GM23338 (cell line): ENCODE measurements around the gene RNF175. TPM values are rescaled to one million over a fixed set of nuclear protein-coding genes. Genes with fewer than 3 reads are reported as not detected.
A peak's percentile ranks its signal among the peaks of the same experiment; 100 is the strongest.

Experiments
- ATAC-seq: fragments of 200-7000 bp; cut with Tn5 transposase; 3 replicates; pipeline ENCODE4 v1.9.1; 2020
- DNase-seq: peaks from one replicate; pipeline ENCODE4 v3.0.0-alpha.2; 2015; ENCODE audit warnings: low spot score
- H2AFZ ChIP-seq: fragments of 200-600 bp; sonication (generic); 2 replicates; pipeline ENCODE4 v1.8.0; 2016; ENCODE audit warnings: antibody characterized with exemption, mild to moderate bottlenecking, moderate library complexity
- H3F3A ChIP-seq: fragments of 200-600 bp; sonication (generic); replicated peaks from 2 replicates; pipeline ENCODE4 v1.8.0; 2017; ENCODE audit warnings: antibody characterized with exemption, mixed run types, low read depth
- H3K27ac ChIP-seq: fragments of 200-600 bp; sonication (generic); 2 replicates; pipeline ENCODE4 v1.6.1; 2016; ENCODE audit warnings: low read depth
- H3K27me3 ChIP-seq: fragments of 200-600 bp; sonication (generic); 2 replicates; pipeline ENCODE4 v1.8.0; 2016; ENCODE audit warnings: mild to moderate bottlenecking, mixed run types, moderate library complexity; ENCODE audit not compliant: insufficient read depth
- H3K36me3 ChIP-seq: fragments of 200-600 bp; sonication (generic); 2 replicates; pipeline ENCODE4 v1.8.0; 2016; ENCODE audit warnings: mild to moderate bottlenecking; ENCODE audit not compliant: insufficient read depth
- H3K4me1 ChIP-seq: fragments of 200-600 bp; sonication (generic); 2 replicates; pipeline ENCODE4 v1.8.0; 2016; ENCODE audit warnings: mild to moderate bottlenecking, moderate library complexity; ENCODE audit not compliant: insufficient read depth
- H3K4me2 ChIP-seq: fragments of 200-600 bp; sonication (generic); 2 replicates; pipeline ENCODE4 v1.7.1; 2017; ENCODE audit warnings: mixed run types
- H3K4me3 ChIP-seq: fragments of 200-600 bp; sonication (generic); 2 replicates; pipeline ENCODE4 v1.6.1; 2016; ENCODE audit warnings: mixed run types
- H3K79me2 ChIP-seq: fragments of 200-600 bp; sonication (generic); replicated peaks from 2 replicates; pipeline ENCODE4 v1.8.0; 2017; ENCODE audit warnings: mild to moderate bottlenecking; ENCODE audit not compliant: insufficient read depth
- H3K9me2 ChIP-seq: fragments of 200-600 bp; sonication (generic); 2 replicates; pipeline ENCODE4 v1.8.0; 2017; ENCODE audit not compliant: insufficient read depth
- H4K20me1 ChIP-seq: fragments of 200-600 bp; sonication (generic); replicated peaks from 2 replicates; pipeline ENCODE4 v1.8.0; 2017; ENCODE audit warnings: mild to moderate bottlenecking; ENCODE audit not compliant: insufficient read depth
- H3K27ac Mint-ChIP-seq: 2 replicates; pipeline ENCODE4 v1.8.0; 2020; ENCODE audit warnings: inconsistent platforms, mild to moderate bottlenecking, moderate library complexity, mixed read lengths
- H3K27me3 Mint-ChIP-seq: 3 replicates; pipeline ENCODE4 v1.8.0; 2022; ENCODE audit warnings: low read depth, mild to moderate bottlenecking, moderate library complexity, mixed read lengths, inconsistent platforms; ENCODE audit not compliant: insufficient read depth, poor library complexity
- H3K36me3 Mint-ChIP-seq: 3 replicates; pipeline ENCODE4 v1.8.0; 2021; ENCODE audit warnings: low read depth, mild to moderate bottlenecking, inconsistent platforms, moderate library complexity, mixed read lengths
- H3K4me1 Mint-ChIP-seq: 3 replicates; pipeline ENCODE4 v1.8.0; 2020; ENCODE audit warnings: mild to moderate bottlenecking, inconsistent platforms, mixed read lengths
- H3K4me3 Mint-ChIP-seq: 3 replicates; pipeline ENCODE4 v1.8.0; 2021; ENCODE audit warnings: moderate library complexity, mild to moderate bottlenecking, inconsistent platforms, mixed read lengths
- H3K9me3 Mint-ChIP-seq: 3 replicates; pipeline ENCODE4 v1.8.0; 2020; ENCODE audit warnings: moderate library complexity, mild to moderate bottlenecking, inconsistent platforms, mixed read lengths
- ZNF462 ChIP-seq: fragments of 250-450 bp; sonication (Bioruptor Pico); IDR thresholded peaks from 2 replicates; pipeline ENCODE4 v1.5.0; 2020; ENCODE audit warnings: mild to moderate bottlenecking, moderate library complexity
- polyA plus RNA-seq: library from polyadenylated mRNA; unstranded; fragments of >200 nt; fragmentation: Nextera tagmentation; extraction: Ambion mirVana; gene quantifications from 2 replicates; pipeline ENCODE4 v1.2.1, GENCODE V29; 2016
- total RNA-seq: library from RNA; depleted of rRNA; stranded (reverse); fragments of >200 nt; shearing (Covaris generic); gene quantifications from 2 replicates; pipeline ENCODE4 v1.2.3, GENCODE V29; 2014
- TF ChIP-seq, protein P1 (sequence below), 2 experiments: fragments of 200-600 bp in 1 of 2; sonication (generic) in 1 of 2; conservative IDR thresholded peaks; 2 replicates each; pipeline versions ENCODE4 v1.5.1 to v1.6.1; 2016 to 2017; ENCODE audit warnings: antibody characterized with exemption in 2 of 2, low read depth in 2 of 2, mild to moderate bottlenecking in 2 of 2, moderate library complexity in 1 of 2

RNF175 gene
- total and polyA plus RNA-seq, 2 experiments from 2014 or later: 4.7 to 4.8 TPM

DNA sequence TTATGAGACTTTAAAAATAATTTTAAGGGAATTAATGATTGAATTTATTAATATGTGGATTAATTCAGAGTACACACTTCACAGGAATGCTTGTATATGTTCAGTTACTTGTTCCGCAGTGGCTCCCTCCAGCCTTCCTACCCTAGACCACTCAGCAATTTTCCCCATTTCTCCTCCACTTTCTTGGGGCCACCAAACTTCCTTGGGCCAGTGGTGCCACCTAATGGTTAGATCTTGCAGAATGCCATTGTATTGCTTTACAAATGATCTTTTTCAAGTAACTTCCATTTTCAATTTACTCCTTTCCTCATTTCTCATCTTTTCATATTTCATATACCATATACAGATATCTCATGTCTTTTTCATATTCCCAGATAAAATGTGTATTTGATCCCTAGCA lies 3.6 kb upstream of the RNF175 start:
- Histone ChIP-seq H3K9me2 (0 out of 2 replicates have a peak, but pooled peaks cover 4% of the 10 kb centered on the region), H3F3A (no peaks in the 10 kb centered on the region), H3K4me2 (0 out of 2 replicates have a peak overlapping the region, but pooled peaks have one; percentile 32), H2AFZ (no peak overlapping the region), H3K27me3 (peaks cover 9% of the 10 kb centered on the region; the same call in 1 of the 2 replicates), H3K27ac (peak overlapping the region; percentile 30; the same call in 1 of the 2 replicates), H4K20me1 (no peaks in the 10 kb centered on the region), H3K36me3 (no peaks in the 10 kb centered on the region), H3K4me3 (no peak overlapping the region), H3K79me2 (no peaks in the 10 kb centered on the region; the same call in 1 of the 2 replicates), H3K4me1 (peaks cover 36% of the 10 kb centered on the region)
- Mint-ChIP-seq H3K36me3 (no peaks in the 10 kb centered on the region), H3K27ac (peak overlapping the region; percentile 89), H3K9me3 (no peaks in the 10 kb centered on the region; the same call in 2 of the 3 replicates), H3K27me3 (peaks cover 13% of the 10 kb centered on the region), H3K4me1 (peaks cover 32% of the 10 kb centered on the region), H3K4me3 (no peak overlapping the region; the same call in 2 of the 3 replicates)
- DNase-seq: peak; percentile 79
- TF ChIP-seq, protein P1, sequence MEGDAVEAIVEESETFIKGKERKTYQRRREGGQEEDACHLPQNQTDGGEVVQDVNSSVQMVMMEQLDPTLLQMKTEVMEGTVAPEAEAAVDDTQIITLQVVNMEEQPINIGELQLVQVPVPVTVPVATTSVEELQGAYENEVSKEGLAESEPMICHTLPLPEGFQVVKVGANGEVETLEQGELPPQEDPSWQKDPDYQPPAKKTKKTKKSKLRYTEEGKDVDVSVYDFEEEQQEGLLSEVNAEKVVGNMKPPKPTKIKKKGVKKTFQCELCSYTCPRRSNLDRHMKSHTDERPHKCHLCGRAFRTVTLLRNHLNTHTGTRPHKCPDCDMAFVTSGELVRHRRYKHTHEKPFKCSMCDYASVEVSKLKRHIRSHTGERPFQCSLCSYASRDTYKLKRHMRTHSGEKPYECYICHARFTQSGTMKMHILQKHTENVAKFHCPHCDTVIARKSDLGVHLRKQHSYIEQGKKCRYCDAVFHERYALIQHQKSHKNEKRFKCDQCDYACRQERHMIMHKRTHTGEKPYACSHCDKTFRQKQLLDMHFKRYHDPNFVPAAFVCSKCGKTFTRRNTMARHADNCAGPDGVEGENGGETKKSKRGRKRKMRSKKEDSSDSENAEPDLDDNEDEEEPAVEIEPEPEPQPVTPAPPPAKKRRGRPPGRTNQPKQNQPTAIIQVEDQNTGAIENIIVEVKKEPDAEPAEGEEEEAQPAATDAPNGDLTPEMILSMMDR (conservative IDR thresholded peaks at IDR 0.05; ENCODE audit: low read depth in 2 of 2): peak; percentile 82 to 94
- no peak for TF ChIP-seq ZNF462 (CRISPR knock-in tag)
- ATAC-seq: peak; percentile 5; the same call in 1 of the 3 replicates
